Fibroblast of peridontal ligament (primary cell): ENCODE measurements around the gene SNTG2.
"Not testable (repeated sequence)": the region's sequence is repeated elsewhere in the genome, so short reads cannot be mapped to it uniquely, and the experiment has no call there.

Experiments
- DNase-seq: peaks from one replicate; pipeline ENCODE4 v3.0.0-alpha.2; 2010; ENCODE audit errors: extremely low read depth

Gene SNTG2

DNA sequence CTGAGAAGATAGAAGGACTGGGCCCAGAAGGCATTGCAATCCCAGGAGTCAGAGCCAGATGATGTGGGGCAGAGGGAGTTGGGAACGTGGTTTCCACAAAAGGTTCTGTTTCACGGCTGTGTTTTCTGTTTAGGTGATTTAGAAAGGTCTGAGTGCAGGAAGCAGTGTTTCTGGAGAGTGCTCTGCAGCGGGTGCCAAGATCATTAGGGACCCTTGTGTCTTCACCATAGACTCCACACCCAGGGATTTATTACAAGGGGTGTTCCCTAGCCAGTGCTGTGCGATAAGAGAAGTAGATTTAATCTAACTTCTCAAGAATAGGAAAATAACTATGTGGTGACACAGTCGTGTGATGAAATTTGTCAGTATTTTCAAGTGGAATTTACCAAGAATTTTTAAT is 241.5 kb downstream of the SNTG2 start:
- no peak for DNase-seq

DNA sequence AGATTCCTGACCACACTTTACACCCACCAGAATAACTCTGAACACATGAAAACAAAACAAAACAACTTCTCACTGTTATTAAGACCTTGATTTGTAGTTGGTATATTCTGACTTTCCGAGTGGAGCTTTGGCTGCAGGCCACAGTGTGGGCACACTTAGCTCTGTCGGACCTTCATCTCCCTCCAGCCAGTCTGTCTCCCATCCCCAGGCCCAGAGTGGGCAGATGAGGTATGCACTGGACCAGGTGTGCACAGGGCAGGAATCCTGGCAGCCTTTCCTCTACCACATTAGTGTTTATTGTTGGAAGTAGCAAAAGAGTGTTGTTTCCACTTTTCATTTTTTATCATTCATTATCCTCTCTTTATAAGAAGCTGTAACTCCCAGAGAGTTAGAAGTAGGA is 243.2 kb downstream of the SNTG2 start:
- DNase-seq: no peak

GRCh38 chr2:1203772-1204171 is 253.1 kb downstream of the SNTG2 start:
- no peak for DNase-seq

DNA sequence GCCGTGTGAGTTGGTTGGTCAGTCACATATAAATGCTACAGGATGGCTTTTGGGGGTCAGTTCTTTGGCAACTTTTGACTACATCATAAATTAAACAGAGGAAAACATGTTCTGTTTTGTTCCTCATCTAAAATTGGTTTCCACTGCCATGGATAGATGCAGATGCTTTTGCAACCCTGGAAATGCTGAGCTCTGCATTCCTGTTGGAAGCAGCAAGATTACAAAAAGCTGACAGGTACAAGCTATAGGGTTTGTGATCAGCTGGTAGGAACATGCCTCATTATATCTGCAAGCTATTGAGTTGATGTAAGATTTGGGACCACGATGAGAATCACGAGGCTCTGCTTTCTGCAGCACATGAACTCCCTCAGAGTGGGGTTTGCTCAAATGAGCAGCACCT is 255.2 kb downstream of the SNTG2 start:
- DNase-seq: no peak

DNA sequence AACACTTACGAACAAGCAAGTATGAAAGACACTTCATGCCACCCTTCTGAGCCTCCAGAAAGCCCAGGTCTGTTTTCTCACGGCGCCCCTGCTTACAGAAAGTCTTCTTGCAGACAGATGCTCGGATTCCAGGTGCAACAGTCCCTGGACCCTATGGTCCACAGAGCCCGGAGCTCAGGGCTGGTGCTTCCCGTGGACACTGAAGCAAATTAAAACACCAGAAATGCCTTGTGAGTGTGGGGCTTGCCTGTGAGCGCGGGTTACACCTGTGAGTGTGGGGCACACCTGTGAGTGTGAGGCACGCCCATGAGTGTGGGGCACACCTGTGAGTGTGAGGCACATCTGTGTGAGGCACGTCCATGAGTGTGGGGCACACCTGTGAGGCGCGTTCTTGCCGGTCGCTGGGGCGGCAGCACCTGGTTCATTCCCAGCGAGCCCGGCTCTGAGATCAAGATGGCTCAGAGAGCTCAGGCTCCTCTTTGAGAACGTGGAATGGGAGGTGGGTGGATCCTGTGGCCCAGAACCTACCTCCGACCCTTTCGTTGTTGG is 257.4 kb downstream of the SNTG2 start:
- no peak for DNase-seq

GRCh38 chr2:1208522-1208921 is 257.9 kb downstream of the SNTG2 start:
- no peak for DNase-seq

DNA sequence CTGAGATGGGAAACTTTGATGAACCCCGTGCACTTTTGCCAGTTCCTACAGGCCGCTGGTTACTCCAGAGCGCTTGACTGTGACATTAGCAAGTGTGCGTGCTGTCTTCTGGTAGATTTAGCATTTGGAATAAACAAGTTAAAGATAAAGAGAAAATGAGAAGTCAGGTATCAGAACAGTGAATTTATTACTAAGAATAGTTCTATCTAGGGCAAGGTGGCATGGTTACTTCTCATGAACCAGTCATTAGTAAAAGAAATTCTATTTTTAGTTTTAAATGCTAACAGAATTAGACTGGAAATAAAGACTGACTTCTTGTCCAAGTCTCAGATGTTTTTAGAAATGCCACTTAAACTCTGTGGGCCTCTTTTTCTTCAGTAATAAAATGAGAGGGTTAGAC is 258.6 kb downstream of the SNTG2 start:
- DNase-seq: no peak

DNA sequence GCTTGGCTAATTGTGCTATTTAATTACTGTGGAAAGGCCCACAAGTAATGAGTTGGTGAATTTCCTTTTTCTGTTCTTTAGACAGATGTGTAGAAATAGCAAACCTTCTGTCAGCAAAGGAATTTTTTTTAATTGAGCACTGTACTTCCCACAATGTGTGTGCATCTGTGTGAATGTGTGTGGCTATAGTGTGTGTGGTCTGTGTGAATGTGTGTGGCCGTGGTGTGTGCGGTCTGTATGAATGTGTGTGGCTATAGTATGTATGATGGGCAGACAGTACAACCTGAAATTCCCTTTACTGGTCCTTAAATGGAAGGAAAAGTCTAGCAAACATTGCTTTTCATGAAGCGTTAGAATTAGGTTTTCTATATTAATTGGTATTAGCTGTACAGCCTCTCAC is 259.1 kb downstream of the SNTG2 start:
- no peak for DNase-seq

DNA sequence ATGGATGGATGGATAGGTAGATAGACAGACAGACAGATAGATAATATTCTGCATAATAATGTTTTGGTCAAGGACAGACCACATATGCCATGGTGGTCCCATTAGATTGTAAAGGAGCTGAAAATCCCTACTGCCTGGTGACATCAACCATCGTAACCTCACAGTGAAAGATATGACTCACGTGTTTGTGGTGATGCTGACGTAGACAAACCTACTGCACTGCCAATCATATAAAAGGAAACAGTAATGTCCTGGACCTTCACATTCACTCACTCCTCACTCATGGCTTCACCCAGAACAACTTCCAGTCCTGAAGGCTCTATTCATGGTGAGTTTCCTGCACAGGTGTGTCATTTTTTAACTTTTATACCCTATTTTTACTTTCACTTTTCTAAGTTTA is 259.7 kb downstream of the SNTG2 start:
- no peak for DNase-seq

- peak; percentile 89 for DNase-seq
Measured at GRCh38 chr2:1219901-1220573, 269.4 kb downstream of the SNTG2 start.

DNA sequence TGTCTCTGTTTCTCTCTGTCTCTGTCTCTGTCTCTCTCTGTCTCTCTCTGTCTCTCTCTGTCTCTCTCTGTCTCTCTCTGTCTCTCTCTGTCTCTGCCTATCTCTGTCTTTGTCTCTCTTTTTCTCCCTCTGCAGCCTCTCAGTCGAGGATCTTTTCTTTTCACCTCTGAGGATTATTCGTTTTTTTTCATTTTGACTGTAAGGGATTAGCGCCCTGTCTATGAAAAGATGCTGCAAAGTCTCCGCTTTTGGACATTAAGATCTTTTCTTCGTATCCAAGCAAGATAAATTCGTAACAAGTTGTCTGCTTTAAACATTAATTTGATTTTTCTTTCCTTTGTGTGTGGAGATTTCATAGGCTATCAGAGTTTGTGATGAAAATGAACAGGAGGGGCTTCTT is 271.4 kb downstream of the SNTG2 start:
- no peak for DNase-seq

GRCh38 chr2:1223791-1224190 is 273.1 kb downstream of the SNTG2 start:
- DNase-seq: no peak

DNA sequence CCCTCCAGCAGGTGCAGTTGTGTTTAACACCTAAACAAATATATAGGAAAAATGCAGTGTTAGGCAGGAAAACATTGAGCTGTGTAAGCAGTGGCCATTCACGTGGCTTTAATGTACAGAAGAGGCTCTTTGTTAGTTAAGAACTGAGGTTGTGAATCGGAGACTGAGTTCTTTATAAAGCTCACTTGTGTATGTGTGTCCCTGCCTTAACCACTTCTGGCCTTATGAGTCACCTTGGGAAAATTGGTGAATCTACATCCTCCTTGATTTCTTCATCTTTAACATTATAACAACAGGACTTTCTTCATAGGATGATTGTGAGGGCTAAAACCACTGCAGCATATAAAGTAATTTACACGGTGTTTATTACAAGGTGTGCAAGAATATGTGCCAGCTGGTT is 274.3 kb downstream of the SNTG2 start:
- DNase-seq: peak; percentile 20

- no peak for DNase-seq
Measured at GRCh38 chr2:1226766-1227165, 276.1 kb downstream of the SNTG2 start.

DNA sequence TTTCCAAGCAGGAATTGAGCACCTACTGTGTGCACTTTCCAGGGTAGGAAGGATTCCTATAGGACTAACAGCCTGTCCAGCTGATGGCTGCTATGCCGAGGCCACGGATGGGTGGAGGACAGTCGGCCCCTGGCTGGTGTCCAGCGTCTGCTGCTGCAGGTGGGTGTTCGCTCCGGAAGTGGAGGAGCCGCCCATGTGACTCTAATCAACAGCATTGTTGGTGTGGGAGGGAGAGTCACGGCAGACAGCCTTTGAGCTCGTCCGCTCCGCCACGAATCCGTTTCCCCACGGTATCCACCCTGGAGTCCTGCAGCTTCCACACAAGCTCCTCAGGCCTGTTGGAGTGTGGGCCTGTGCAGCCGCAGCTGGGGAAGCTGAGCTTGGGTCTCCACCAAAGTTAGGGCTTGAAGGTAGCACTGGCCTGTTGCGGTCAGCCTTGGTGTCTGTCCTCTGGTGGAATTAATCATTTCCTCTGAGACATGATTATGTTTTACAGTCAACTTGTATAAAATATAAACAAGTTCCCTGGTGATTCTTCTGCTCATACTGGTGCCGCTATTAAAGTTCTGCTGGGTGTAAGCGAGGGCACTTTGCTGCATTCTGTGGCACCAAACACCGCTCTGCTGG is 276.7 kb downstream of the SNTG2 start:
- no peak for DNase-seq

DNA sequence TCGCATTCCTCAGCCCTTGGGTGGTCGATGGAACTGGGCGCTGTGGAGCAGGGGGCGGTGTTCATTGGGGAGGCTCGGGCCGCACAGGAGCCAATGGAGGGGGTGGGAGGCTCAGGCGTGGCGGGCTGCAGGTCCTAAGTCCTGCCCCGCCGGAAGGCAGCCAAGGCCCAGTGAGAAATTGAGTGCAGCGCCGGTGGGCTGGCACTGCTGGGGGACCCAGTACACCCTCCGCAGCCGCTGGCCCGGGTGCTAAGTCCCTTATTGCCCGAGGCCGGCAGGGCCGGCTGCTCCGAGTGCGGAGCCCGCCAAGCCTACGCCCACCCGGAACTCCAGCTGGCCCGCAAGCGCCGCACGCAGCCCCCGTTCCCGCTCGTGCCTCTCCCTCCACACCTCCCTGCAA is 278.9 kb downstream of the SNTG2 start:
- DNase-seq: not testable (repeated sequence)

GRCh38 chr2:1230155-1230893 is 279.7 kb downstream of the SNTG2 start:
- no peak for DNase-seq

DNA sequence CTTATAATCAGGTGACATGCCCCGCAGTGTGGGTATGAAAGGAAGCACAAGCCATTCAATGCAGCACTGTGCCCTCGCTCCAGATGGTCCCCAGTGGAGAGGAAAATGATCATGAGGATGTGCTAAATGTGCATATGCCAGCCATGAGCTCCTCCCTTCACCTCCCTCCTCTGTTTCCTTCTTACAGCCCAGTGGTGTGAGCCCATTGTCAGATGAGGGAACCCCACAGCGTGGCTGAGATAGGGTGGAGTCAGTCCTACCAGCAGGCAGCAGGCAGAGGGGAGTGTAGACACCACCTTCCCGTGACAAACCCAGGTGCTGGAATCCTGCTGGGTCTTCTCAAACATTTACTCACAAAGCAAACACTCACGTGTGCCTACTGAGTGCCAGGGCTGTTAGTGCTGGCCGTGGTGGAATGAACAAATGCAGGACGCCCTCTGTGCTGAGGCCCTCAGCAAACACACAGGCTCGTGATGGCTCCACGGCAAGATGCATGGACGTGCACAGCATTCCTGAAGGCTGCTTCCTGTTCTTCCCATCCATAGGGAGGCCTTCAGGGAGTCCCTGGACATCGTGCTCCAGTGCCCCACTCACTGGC is 280.9 kb downstream of the SNTG2 start:
- no peak for DNase-seq

DNA sequence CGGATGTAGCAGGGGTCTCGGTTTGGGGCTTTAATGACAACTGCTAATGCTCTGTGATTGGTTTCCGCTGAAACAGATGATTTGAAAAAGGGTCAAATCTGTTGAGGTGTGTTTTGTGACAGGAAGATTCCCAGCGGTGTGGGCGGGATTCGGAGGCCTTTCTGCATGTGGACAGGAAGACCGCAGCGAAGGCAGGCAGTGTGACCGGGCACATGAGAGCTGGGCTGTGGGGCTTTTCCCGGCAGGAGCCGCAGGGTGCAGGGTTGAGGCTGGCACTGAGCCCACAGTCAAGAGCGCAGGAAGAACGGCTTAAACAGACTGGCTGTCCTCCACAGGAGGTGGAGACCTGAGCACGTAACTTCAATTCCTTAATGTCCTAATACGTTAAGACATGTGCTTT is 282.6 kb downstream of the SNTG2 start:
- no peak for DNase-seq

- no peak for DNase-seq
Measured at GRCh38 chr2:1234731-1235308, 284.2 kb downstream of the SNTG2 start.

DNA sequence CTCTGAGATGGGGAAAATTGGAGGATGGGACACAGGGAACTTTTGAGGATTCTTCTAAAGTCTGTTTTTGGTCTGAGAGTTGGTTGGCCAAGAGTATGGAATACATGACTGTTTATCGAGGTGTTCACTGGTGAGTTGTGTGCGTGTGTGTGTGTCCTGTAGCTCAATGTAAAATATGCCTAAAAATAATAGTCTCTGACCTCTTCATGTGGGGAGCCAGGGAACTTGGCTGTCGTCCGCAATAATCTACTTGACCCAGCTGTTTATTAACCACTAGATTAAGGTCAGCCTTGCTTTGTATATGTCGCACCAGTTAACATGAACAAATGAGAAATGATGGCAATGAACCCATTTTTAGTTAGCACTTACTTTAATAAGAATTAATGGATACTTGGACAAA is 285.2 kb downstream of the SNTG2 start:
- DNase-seq: no peak

- DNase-seq: no peak
Measured at GRCh38 chr2:1236606-1237005, 286.0 kb downstream of the SNTG2 start.
